CD14-positive monocyte (primary cell): ENCODE results near the gene VSX2. TPM values are rescaled to one million over a fixed set of nuclear protein-coding genes. Genes with fewer than 3 reads are reported as not detected.
A peak's percentile ranks its signal among the peaks of the same experiment; 100 is the strongest.

Experiments used
- DNase-seq, 3 donors: peaks; one replicate each; pipeline ENCODE4 v3.0.0-alpha.2; 2011 to 2022
- H2AFZ ChIP-seq: 2 replicates; pipeline ENCODE4 v1.6.0; 2012; ENCODE audit warnings: mild to moderate bottlenecking, low read depth, low read length, inconsistent platforms; ENCODE audit not compliant: insufficient read depth, poor library complexity, severe bottlenecking
- H3K27ac ChIP-seq, 2 donors: 1 replicate in 1 of 2; 2 replicates in 1 of 2; pipeline ENCODE4 v1.5.1; 2012 to 2013; ENCODE audit warnings: low read length in 2 of 2, control low read depth in 1 of 2, inconsistent platforms in 1 of 2, low read depth in 1 of 2, mild to moderate bottlenecking in 1 of 2
- H3K27me3 ChIP-seq, 2 donors: one replicate each; pipeline versions ENCODE4 v1.6.0 to v1.6.1; 2011 to 2013; ENCODE audit warnings: low read length in 2 of 2; ENCODE audit not compliant: control insufficient read depth in 2 of 2, insufficient read depth in 2 of 2
- H3K36me3 ChIP-seq, 2 donors: replicated peaks in 1 of 2; 1 replicate in 1 of 2; 2 replicates in 1 of 2; pipeline versions ENCODE4 v1.5.1 to v1.6.1; 2012 to 2013; ENCODE audit warnings: low read length in 2 of 2, control low read depth in 1 of 2, inconsistent platforms in 1 of 2, mild to moderate bottlenecking in 1 of 2; ENCODE audit not compliant: insufficient read depth in 2 of 2, control insufficient read depth in 1 of 2
- H3K4me1 ChIP-seq, 2 donors: 1 replicate in 1 of 2; 2 replicates in 1 of 2; pipeline versions ENCODE4 v1.5.1 to v1.6.1; 2012 to 2013; ENCODE audit warnings: low read length in 2 of 2, control low read depth in 1 of 2, inconsistent platforms in 1 of 2, mild to moderate bottlenecking in 1 of 2, moderate library complexity in 1 of 2; ENCODE audit not compliant: insufficient read depth in 2 of 2, control insufficient read depth in 1 of 2
- H3K4me2 ChIP-seq: replicated peaks from 2 replicates; pipeline ENCODE3; 2012; ENCODE audit warnings: low read length, moderate library complexity, mild to moderate bottlenecking; ENCODE audit not compliant: poor library complexity, severe bottlenecking; ENCODE audit errors: extremely low read depth
- H3K4me3 ChIP-seq, 3 experiments: fragments of 200-600 bp in 1 of 3; sonication (generic) in 1 of 3; replicated peaks in 1 of 3; 1 replicate in 2 of 3; 2 replicates in 1 of 3; pipeline ENCODE4 v1.5.1; 2011 to 2013; ENCODE audit warnings: low read length in 3 of 3, mild to moderate bottlenecking in 3 of 3, control low read depth in 2 of 3, low read depth in 2 of 3, inconsistent platforms in 1 of 3, moderate library complexity in 1 of 3
- H3K79me2 ChIP-seq: 2 replicates; pipeline ENCODE4 v1.6.0; 2012; ENCODE audit warnings: mild to moderate bottlenecking, control low read depth, inconsistent platforms, low read length, moderate library complexity; ENCODE audit not compliant: insufficient read depth
- H3K9ac ChIP-seq: 2 replicates; pipeline ENCODE4 v1.6.0; 2017; ENCODE audit warnings: low read length, mild to moderate bottlenecking; ENCODE audit not compliant: insufficient read depth, poor library complexity, severe bottlenecking
- H3K9me3 ChIP-seq, 2 donors: replicated peaks in 1 of 2; 1 replicate in 1 of 2; 2 replicates in 1 of 2; pipeline versions ENCODE4 v1.5.1 to v1.6.1; 2012 to 2013; ENCODE audit warnings: low read length in 2 of 2, control low read depth in 1 of 2; ENCODE audit not compliant: control insufficient read depth in 1 of 2, insufficient read depth in 1 of 2
- H4K20me1 ChIP-seq: 2 replicates; pipeline ENCODE4 v1.6.0; 2012; ENCODE audit warnings: mild to moderate bottlenecking, low read length, control low read depth, moderate library complexity; ENCODE audit not compliant: insufficient read depth
- H3K27ac Mint-ChIP-seq, 7 donors: one replicate each; pipeline ENCODE4 v1.8.0; 2020; ENCODE audit warnings: mild to moderate bottlenecking in 7 of 7, mixed read lengths in 7 of 7, moderate library complexity in 6 of 7, inconsistent platforms in 2 of 7
- H3K27me3 Mint-ChIP-seq, 3 donors: one replicate each; pipeline ENCODE4 v1.8.0; 2021 to 2022; ENCODE audit warnings: low read depth in 3 of 3, mild to moderate bottlenecking in 3 of 3, mixed read lengths in 3 of 3, moderate library complexity in 3 of 3, inconsistent platforms in 1 of 3
- H3K36me3 Mint-ChIP-seq, 2 donors: one replicate each; pipeline ENCODE4 v1.8.0; 2020; ENCODE audit warnings: mixed read lengths in 2 of 2, inconsistent platforms in 1 of 2, mild to moderate bottlenecking in 1 of 2
- H3K4me1 Mint-ChIP-seq: one replicate; pipeline ENCODE4 v1.8.0; 2020; ENCODE audit warnings: mild to moderate bottlenecking, mixed read lengths
- H3K4me3 Mint-ChIP-seq, 2 donors: one replicate each; pipeline ENCODE4 v1.8.0; 2020; ENCODE audit warnings: mild to moderate bottlenecking in 2 of 2, mixed read lengths in 2 of 2, moderate library complexity in 1 of 2
- H3K9me3 Mint-ChIP-seq, 7 donors: one replicate each; pipeline ENCODE4 v1.8.0; 2020 to 2022; ENCODE audit warnings: mixed read lengths in 7 of 7, mild to moderate bottlenecking in 6 of 7, moderate library complexity in 6 of 7, inconsistent platforms in 2 of 7
- WGBS: methylation state at CpG from one replicate; pipeline ENCODE4 v1.1.5; 2013; ENCODE audit warnings: missing lambda C conversion rate; ENCODE audit not compliant: insufficient coverage; 5-methylcytosine and 5-hydroxymethylcytosine counted together
- intact Hi-C, 2 donors: fragments of 100-400 bp; cut with micrococcal nuclease; formaldehyde crosslinking; loops; one replicate each; pipeline versions ENCODE4 v1.15.0 to v1.15.1; 2023
- polyA plus RNA-seq, 3 donors: library from polyadenylated mRNA; depleted of rRNA in 1 of 3; unstranded in 2 of 3; stranded (reverse) in 1 of 3; fragments of 300-500 nt in 2 of 3; fragments of >200 nt in 1 of 3; fragmentation: Illumina TruSeq in 2 of 3; gene quantifications; 1 replicate in 2 of 3; 2 replicates in 1 of 3; pipeline ENCODE4 v1.2.3, GENCODE V29; 2012 to 2021
- TF ChIP-seq, protein P1 (sequence below): fragments of 200-600 bp; IDR thresholded peaks from one replicate; pipeline ENCODE4 v1.8.0; 2022; ENCODE audit warnings: antibody characterized with exemption, mild to moderate bottlenecking

Gene VSX2
- polyA plus RNA-seq, 3 donors, result not detected

DNA sequence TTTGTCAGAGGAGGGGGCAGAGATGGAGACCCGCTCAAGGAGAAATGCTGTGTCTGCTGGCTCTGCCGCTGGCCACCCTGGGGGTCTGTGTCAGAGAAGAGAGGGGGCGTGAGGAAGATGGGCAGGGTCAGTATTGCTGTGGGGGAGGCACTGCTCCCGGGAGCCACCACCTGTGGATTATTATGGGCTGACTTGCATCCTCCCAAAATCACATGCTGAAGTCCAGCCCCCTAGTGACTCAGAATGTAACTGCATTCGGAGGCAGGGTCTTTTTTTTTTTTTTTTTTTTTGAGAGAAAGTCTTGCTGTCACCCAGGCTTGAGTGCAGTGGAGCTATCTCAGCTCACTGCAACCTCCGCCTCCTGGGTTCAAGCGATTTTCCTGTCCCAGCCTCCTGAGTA, 51.2 kb downstream of the VSX2 start:
- H3K4me1 Mint-ChIP-seq, result no peaks in the 10 kb centered on the region
- H3K4me3 ChIP-seq, result no peak overlapping the region
- DNase-seq, result no peak
- H3K27me3 ChIP-seq, result no peaks in the 10 kb centered on the region
- H3K27ac ChIP-seq, result no peak overlapping the region
- no peak overlapping the region for H3K4me3 Mint-ChIP-seq
- peaks cover 79 to 96% of the 10 kb centered on the region in 2 donors for H3K36me3 ChIP-seq
- no peak overlapping the region for H3K9ac ChIP-seq
- no peaks in the 10 kb centered on the region for H3K9me3 ChIP-seq
- TF ChIP-seq, protein P1, sequence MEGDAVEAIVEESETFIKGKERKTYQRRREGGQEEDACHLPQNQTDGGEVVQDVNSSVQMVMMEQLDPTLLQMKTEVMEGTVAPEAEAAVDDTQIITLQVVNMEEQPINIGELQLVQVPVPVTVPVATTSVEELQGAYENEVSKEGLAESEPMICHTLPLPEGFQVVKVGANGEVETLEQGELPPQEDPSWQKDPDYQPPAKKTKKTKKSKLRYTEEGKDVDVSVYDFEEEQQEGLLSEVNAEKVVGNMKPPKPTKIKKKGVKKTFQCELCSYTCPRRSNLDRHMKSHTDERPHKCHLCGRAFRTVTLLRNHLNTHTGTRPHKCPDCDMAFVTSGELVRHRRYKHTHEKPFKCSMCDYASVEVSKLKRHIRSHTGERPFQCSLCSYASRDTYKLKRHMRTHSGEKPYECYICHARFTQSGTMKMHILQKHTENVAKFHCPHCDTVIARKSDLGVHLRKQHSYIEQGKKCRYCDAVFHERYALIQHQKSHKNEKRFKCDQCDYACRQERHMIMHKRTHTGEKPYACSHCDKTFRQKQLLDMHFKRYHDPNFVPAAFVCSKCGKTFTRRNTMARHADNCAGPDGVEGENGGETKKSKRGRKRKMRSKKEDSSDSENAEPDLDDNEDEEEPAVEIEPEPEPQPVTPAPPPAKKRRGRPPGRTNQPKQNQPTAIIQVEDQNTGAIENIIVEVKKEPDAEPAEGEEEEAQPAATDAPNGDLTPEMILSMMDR, result peak; percentile 67
- no peak overlapping the region for H3K27ac Mint-ChIP-seq
- H3K4me2 ChIP-seq, result no peak overlapping the region
- H3K27me3 Mint-ChIP-seq, result peaks cover 0 to 1% (median 0%) of the 10 kb centered on the region in 3 donors
- no peaks in the 10 kb centered on the region for H4K20me1 ChIP-seq
- H3K4me1 ChIP-seq, result no peaks in the 10 kb centered on the region
- H3K36me3 Mint-ChIP-seq, result peaks cover 76 to 89% of the 10 kb centered on the region in 2 donors
- no peaks in the 10 kb centered on the region for H3K79me2 ChIP-seq
- intact Hi-C loops, result no loop called here
- no peak overlapping the region for H2AFZ ChIP-seq
- H3K9me3 Mint-ChIP-seq, result no peaks in the 10 kb centered on the region
- 69% methylated on average over 3 of the region's 7 CpGs for WGBS

DNA sequence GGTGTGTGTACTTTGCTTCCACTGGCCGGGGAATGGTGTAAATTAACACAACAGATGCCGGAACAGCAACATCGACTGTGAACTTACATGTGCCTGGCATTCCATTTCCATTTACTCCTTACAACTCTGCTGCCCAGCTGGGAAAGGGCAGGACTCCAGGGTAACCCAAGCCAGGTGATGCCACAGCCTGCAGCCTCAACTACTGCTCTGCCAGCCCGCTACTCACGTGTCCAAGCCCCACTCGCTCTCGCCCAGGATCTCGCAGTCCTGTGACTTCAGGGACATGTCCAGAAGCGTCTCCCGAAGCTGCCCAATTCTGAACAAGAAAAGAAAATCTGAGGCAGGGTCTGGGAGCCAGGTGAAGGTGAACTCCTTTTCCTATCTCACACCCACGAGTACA, 52.8 kb downstream of the VSX2 start:
- H3K36me3 Mint-ChIP-seq, result peaks cover 70 to 88% of the 10 kb centered on the region in 2 donors
- peaks cover 0 to 1% (median 0%) of the 10 kb centered on the region in 3 donors for H3K27me3 Mint-ChIP-seq
- Histone ChIP-seq H2AFZ (no peak overlapping the region), H3K27me3 (no peaks in the 10 kb centered on the region), H3K36me3 (peaks cover 79 to 96% of the 10 kb centered on the region in 2 donors), H3K9ac (no peak overlapping the region), H3K4me3 (no peak overlapping the region), H3K4me1 (no peaks in the 10 kb centered on the region), H3K27ac (no peak overlapping the region), H3K9me3 (no peaks in the 10 kb centered on the region), H4K20me1 (no peaks in the 10 kb centered on the region), H3K79me2 (no peaks in the 10 kb centered on the region), H3K4me2 (no peak overlapping the region)
- 93% methylated on average over 6 of the region's 11 CpGs for whole genome bisulfite sequencing
- DNase-seq, result no peak
- H3K9me3 Mint-ChIP-seq, result no peaks in the 10 kb centered on the region
- H3K4me1 Mint-ChIP-seq, result no peaks in the 10 kb centered on the region
- H3K4me3 Mint-ChIP-seq, result no peak overlapping the region
- H3K27ac Mint-ChIP-seq, result no peak overlapping the region
- intact Hi-C loops, result no loop called here
- TF ChIP-seq, protein P1, result no peak
